ENCODE data around the gene CHI3L1. TPM values are rescaled to one million over a fixed set of nuclear protein-coding genes. Genes with fewer than 3 reads are reported as not detected.

CHI3L1 gene
- total RNA-seq, 2 experiments from 2014 or later = not detected

DNA sequence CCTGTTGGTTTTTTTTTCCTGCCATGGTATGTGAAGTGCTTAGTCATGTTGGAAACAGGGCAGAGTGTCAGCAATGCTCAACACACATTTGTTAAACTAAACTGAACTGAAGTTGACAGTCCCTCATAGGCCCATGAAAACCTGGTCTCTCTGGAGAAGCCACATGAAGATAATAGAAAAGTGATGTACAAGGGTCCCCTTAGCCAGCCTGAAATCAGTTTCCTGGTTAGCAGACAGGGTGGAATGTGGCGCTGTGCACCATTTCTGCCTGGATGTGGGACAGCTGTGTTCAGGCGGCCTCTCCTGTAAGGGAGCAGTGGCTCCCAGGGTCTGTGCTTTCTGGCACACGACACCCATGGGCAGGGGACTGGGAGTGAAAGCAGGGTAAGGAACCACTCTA is 9.9 kb upstream of the CHI3L1 start:
- H3K27ac Mint-ChIP-seq = no peak overlapping the region
- H3K4me3 Mint-ChIP-seq = no peak overlapping the region
- H3K27me3 Mint-ChIP-seq = no peaks in the 10 kb centered on the region
- peaks cover 4% of the 10 kb centered on the region for H3K4me1 Mint-ChIP-seq
- no peaks in the 10 kb centered on the region for H3K36me3 Mint-ChIP-seq
- H3K9me3 Mint-ChIP-seq = no peaks in the 10 kb centered on the region
- no peak for DNase-seq

DNA sequence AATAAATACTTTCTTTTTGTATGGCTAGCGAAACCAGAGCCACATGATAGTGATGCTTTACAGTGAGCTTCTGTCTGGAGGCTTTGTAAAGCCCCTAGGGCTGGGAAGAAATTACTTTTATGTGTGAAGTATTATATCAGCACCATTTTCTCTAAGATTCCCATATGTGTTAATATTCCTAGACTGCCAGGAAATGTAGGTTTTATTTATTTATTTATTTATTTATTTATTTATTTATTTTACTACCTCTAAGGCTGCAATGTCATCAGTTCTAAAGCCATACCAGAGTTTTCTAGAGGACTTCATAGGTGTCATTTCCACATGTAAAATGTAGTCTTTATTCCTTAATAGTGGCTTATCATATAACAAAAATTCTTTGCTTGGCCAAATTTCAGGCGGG is 4.4 kb upstream of the CHI3L1 start:
- Mint-ChIP-seq H3K9me3 (no peaks in the 10 kb centered on the region), H3K27ac (no peak overlapping the region), H3K36me3 (no peaks in the 10 kb centered on the region), H3K4me1 (peaks cover 2% of the 10 kb centered on the region), H3K27me3 (no peaks in the 10 kb centered on the region), H3K4me3 (no peak overlapping the region)
- DNase-seq = no peak

DNA sequence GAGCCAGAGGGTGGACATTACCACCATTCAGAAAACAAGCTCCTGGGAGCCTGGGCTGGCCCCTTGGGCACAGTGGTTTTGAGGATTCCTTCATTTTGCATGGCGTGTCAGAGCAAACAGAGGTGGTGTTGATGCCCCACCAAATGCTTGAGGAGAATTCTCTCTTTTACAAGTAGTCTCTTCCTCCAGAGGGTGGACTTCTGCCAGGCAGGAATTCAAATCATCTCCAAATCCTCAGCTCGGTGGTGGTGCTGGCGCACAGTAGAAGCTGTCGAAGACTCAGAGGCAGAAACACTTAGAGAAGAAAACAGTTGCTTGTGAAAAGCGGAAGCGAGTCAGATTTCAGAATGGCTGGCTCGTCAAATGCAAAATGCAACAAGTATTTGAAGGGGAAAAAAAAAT is 3.4 kb upstream of the CHI3L1 start:
- H3K4me3 Mint-ChIP-seq = no peak overlapping the region
- H3K27me3 Mint-ChIP-seq = no peaks in the 10 kb centered on the region
- no peaks in the 10 kb centered on the region for H3K9me3 Mint-ChIP-seq
- DNase-seq = no peak
- peaks cover 2% of the 10 kb centered on the region for H3K4me1 Mint-ChIP-seq
- no peak overlapping the region for H3K27ac Mint-ChIP-seq
- H3K36me3 Mint-ChIP-seq = no peaks in the 10 kb centered on the region

DNA sequence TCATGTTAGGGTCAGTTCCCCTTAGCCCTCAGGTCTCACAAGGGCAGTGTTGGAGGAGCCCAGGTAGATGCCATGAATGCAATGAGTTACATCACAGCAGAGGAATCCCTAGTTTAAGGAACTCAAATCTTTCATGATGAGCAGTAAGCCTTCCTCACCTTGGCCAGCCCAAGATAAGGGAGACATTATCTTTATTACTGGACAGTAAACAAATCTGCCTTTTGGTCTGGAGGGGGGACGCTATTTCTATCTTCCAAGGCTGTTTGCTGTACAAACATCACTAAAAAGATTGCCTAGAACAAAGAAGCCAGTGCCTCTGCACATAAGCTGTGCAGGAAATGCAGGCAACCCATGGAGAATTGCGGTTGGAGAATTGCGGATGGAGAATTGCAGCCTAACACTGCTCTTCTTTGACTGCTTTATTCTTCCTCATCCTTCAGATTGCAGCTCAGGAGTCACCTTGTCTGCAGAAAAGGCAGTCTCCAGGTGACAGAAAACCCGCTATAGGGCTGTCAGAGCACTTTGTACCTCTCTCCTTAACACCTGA is 2.3 kb upstream of the CHI3L1 start:
- DNase-seq = no peak
- Mint-ChIP-seq H3K27ac (no peak overlapping the region), H3K9me3 (no peaks in the 10 kb centered on the region), H3K36me3 (no peaks in the 10 kb centered on the region), H3K27me3 (no peaks in the 10 kb centered on the region), H3K4me3 (no peak overlapping the region), H3K4me1 (peaks cover 2% of the 10 kb centered on the region)

DNA sequence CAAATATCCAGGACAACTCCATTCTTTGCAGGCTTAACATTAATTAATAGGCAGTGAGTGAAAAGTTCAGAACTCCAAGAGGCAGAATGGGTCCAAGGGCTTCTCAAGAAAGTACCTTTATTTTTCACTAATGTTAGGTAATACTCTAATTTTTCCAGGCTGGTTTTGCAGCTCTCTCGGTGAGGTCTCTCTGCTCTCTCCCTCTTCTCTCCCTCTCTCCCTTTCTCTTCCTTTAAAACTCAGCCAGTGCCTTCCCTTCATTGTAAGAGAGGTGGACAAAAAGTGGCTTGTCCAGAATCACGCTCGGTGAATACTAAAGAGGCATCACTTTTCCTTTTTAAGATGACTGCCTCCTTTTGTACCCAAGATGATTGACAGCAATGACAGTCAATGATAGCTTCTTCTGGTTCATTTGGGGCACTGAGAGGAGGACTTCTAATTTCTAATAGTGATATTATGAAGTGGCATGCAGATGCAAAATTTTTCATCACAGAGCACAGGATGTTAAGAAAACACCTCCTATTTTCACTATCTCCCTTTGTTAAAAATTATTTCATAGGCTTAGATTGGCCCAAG is 1.3 kb upstream of the CHI3L1 start:
- H3K4me3 Mint-ChIP-seq = no peak overlapping the region
- H3K4me1 Mint-ChIP-seq = peaks cover 2% of the 10 kb centered on the region
- no peaks in the 10 kb centered on the region for H3K27me3 Mint-ChIP-seq
- no peak overlapping the region for H3K27ac Mint-ChIP-seq
- no peak for DNase-seq
- no peaks in the 10 kb centered on the region for H3K9me3 Mint-ChIP-seq
- H3K36me3 Mint-ChIP-seq = no peaks in the 10 kb centered on the region

GRCh38 chr1:203187304-203187685 is 791 bp upstream of the CHI3L1 start:
- Mint-ChIP-seq H3K4me1 (peaks cover 2% of the 10 kb centered on the region), H3K36me3 (no peaks in the 10 kb centered on the region), H3K27ac (no peak overlapping the region), H3K27me3 (no peaks in the 10 kb centered on the region), H3K9me3 (no peaks in the 10 kb centered on the region), H3K4me3 (no peak overlapping the region)
- DNase-seq = no peak

GRCh38 chr1:203186091-203186445 is 436 bp downstream of the CHI3L1 start:
- Mint-ChIP-seq H3K4me3 (no peak overlapping the region), H3K27me3 (no peaks in the 10 kb centered on the region), H3K9me3 (no peaks in the 10 kb centered on the region), H3K4me1 (peaks cover 2% of the 10 kb centered on the region), H3K27ac (no peak overlapping the region), H3K36me3 (no peaks in the 10 kb centered on the region)
- DNase-seq = no peak

GRCh38 chr1:203185585-203185984 is 919 bp downstream of the CHI3L1 start:
- DNase-seq = no peak
- H3K27me3 Mint-ChIP-seq = no peaks in the 10 kb centered on the region
- peaks cover 2% of the 10 kb centered on the region for H3K4me1 Mint-ChIP-seq
- H3K4me3 Mint-ChIP-seq = no peak overlapping the region
- H3K27ac Mint-ChIP-seq = no peak overlapping the region
- no peaks in the 10 kb centered on the region for H3K36me3 Mint-ChIP-seq
- H3K9me3 Mint-ChIP-seq = no peaks in the 10 kb centered on the region

DNA sequence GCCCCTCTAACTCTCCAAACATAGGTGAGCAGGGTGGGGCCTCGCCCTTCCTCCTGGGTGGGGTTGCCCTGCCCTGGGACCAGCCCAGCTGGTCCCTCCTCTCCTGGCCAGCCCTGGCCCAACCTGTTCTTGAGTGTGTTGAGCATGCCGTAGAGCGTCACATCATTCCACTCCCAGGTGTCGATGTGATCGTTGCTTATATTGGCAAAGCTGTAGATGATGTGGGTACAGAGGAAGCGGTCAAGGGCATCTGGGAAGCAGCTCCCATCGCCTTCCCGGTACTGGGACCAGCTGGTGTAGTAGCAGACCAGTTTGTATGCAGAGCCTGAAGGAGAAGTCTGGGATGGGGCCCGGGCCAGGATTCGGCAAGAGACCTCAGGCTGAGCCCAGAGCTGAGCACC is 1.4 kb downstream of the CHI3L1 start:
- H3K4me3 Mint-ChIP-seq = no peak overlapping the region
- peaks cover 2% of the 10 kb centered on the region for H3K4me1 Mint-ChIP-seq

DNA sequence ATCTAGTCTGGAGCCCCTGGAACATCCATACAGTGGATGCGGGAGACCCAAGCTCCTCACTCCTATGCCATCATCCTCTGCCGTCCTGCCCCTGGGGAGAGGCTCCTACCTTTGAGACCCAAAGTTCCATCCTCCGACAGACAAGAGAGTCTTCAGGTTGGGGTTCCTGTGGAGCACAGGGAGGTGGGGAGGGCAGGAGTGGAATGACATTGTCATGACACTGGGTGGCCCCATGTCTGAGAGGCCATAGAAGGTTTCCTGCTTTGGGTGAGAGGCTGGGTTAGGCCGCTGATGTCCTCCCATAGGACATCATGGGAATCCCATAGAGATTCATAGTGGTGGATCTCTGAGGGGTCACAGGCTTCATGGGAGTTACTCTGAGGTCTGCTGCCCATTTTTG is 2.0 kb downstream of the CHI3L1 start:
- no peaks in the 10 kb centered on the region for H3K36me3 Mint-ChIP-seq
- H3K4me1 Mint-ChIP-seq = peaks cover 2% of the 10 kb centered on the region
- no peaks in the 10 kb centered on the region for H3K9me3 Mint-ChIP-seq
- no peak overlapping the region for H3K4me3 Mint-ChIP-seq
- H3K27me3 Mint-ChIP-seq = no peaks in the 10 kb centered on the region
- H3K27ac Mint-ChIP-seq = no peak overlapping the region
- DNase-seq = no peak

More for the DNA sequence above, 1.4 kb downstream of the CHI3L1 start:
- DNase-seq = no peak
- H3K27ac Mint-ChIP-seq = no peak overlapping the region
- no peaks in the 10 kb centered on the region for H3K36me3 Mint-ChIP-seq
- H3K27me3 Mint-ChIP-seq = no peaks in the 10 kb centered on the region
- H3K9me3 Mint-ChIP-seq = no peaks in the 10 kb centered on the region

DNA sequence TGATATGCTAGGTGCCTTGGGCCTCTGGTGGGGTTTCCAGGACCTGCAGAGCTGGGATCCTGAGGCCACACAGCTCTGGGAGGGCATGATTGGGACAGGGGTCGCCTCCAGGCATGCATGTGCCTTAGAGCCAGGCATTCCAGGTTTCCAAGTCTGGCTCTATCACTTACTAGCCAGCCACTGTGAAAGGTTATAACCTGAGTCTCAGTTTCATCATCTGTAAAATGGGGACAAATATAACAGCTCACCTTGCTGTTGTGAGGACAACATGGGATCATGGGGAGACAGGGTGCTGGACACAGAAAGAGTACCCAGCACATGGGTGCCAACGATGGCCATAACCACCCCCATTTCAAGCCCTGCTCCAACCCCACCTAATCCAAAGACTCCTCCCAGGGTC is 2.7 kb downstream of the CHI3L1 start:
- no peaks in the 10 kb centered on the region for H3K27me3 Mint-ChIP-seq
- no peaks in the 10 kb centered on the region for H3K36me3 Mint-ChIP-seq
- H3K4me1 Mint-ChIP-seq = peaks cover 2% of the 10 kb centered on the region
- no peak for DNase-seq
- no peak overlapping the region for H3K4me3 Mint-ChIP-seq
- H3K27ac Mint-ChIP-seq = no peak overlapping the region
- no peaks in the 10 kb centered on the region for H3K9me3 Mint-ChIP-seq

- H3K4me3 Mint-ChIP-seq = no peak overlapping the region
- no peaks in the 10 kb centered on the region for H3K36me3 Mint-ChIP-seq
- no peaks in the 10 kb centered on the region for H3K9me3 Mint-ChIP-seq
- H3K27me3 Mint-ChIP-seq = no peaks in the 10 kb centered on the region
- H3K4me1 Mint-ChIP-seq = peaks cover 2% of the 10 kb centered on the region
- H3K27ac Mint-ChIP-seq = peak overlapping the region; percentile 61
- DNase-seq = no peak
These were observed 4.0 kb downstream of the CHI3L1 start for GRCh38 chr1:203182387-203182953.

- Mint-ChIP-seq H3K36me3 (no peaks in the 10 kb centered on the region), H3K4me1 (peaks cover 2% of the 10 kb centered on the region), H3K4me3 (no peak overlapping the region), H3K9me3 (no peaks in the 10 kb centered on the region), H3K27me3 (no peaks in the 10 kb centered on the region), H3K27ac (peak overlapping the region; percentile 61)
- no peak for DNase-seq
These were observed 4.7 kb downstream of the CHI3L1 start for GRCh38 chr1:203181586-203182386.

DNA sequence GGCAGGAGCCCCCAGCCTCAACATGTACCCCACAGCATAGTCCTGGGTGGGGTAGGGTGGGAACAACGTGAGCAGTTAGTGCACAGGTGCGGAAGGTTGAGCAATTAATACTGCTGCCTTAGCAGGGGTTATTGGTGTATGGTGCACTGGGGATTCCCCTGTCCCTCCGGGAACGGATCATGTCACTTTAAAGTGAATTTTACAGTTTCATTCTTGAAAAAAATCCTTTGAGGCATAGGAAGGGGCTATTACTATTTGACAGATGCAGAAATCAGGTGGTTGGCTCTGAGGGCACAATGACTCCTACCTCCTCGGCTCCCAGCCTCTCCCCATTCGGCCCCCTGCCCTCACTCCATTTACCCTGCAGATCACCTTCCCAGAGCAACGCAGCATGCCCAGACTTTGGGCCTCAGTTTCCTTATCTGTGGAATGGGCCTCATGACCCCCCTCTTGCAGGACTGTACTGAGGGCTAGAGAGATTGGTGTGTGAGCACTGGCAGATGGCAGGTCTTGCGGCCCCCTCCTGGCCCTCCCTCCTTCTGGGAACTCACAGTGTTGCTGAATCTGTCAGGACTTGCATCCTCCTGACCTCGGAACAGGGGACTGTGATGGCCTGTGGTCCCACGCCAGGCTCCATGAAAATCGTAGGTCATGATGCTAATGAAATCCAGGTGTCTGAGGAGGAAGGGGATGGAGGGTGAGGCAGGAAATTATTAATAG is 5.7 kb downstream of the CHI3L1 start:
- Mint-ChIP-seq H3K4me3 (no peak overlapping the region), H3K27ac (no peak overlapping the region), H3K36me3 (no peaks in the 10 kb centered on the region), H3K4me1 (no peaks in the 10 kb centered on the region), H3K9me3 (no peaks in the 10 kb centered on the region), H3K27me3 (no peaks in the 10 kb centered on the region)
- no peak for DNase-seq

GRCh38 chr1:203179667-203180005 is 6.9 kb downstream of the CHI3L1 start:
- no peaks in the 10 kb centered on the region for H3K4me1 Mint-ChIP-seq
- no peaks in the 10 kb centered on the region for H3K36me3 Mint-ChIP-seq
- H3K27me3 Mint-ChIP-seq = no peaks in the 10 kb centered on the region
- no peak overlapping the region for H3K4me3 Mint-ChIP-seq
- H3K9me3 Mint-ChIP-seq = no peaks in the 10 kb centered on the region
- no peak overlapping the region for H3K27ac Mint-ChIP-seq
- no peak for DNase-seq

Data from activated naive CD8-positive, alpha-beta T cell treated with anti-CD3 and anti-CD28 coated beads for 36 hours (primary cell).